ENCODE measurements around the gene TRIL.

DNA sequence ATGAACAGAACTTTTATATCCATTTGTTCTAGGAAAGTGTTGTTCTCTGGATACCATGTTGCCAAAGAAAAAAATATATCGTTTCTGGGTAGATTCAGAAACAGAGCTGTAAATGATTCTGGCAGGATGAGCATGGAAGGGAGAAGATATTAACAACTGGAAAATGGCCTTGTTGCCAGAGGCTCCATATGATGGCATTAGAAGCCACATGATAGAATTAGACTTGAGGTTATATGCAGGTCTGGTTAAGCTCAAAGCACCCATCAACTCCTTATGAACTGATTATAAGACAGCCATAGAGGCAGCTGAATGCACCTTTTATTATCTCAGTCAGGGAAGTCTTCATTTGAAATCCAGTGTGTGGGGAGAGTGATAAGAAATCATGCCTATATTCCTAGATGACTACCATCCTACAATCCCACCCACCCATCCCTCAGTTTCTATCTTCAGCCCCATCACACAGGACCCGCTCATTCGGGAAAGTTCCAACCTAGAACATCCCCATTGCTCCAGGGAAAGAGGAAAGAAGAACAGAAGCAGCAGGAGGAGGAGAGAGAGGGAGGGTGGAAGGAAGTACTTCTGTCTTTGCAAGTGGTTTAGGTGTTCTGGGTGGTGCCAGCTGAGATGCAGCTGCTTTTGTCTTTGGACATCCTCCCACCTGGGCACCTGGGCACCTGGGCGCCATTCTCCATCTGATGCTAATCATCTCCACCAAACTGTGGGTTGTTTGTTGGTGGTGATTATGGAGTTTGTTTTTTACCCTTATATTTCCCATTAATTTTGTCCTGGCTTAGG, 25.5 kb upstream of the TRIL start:
- TF ChIP-seq, protein P1, sequence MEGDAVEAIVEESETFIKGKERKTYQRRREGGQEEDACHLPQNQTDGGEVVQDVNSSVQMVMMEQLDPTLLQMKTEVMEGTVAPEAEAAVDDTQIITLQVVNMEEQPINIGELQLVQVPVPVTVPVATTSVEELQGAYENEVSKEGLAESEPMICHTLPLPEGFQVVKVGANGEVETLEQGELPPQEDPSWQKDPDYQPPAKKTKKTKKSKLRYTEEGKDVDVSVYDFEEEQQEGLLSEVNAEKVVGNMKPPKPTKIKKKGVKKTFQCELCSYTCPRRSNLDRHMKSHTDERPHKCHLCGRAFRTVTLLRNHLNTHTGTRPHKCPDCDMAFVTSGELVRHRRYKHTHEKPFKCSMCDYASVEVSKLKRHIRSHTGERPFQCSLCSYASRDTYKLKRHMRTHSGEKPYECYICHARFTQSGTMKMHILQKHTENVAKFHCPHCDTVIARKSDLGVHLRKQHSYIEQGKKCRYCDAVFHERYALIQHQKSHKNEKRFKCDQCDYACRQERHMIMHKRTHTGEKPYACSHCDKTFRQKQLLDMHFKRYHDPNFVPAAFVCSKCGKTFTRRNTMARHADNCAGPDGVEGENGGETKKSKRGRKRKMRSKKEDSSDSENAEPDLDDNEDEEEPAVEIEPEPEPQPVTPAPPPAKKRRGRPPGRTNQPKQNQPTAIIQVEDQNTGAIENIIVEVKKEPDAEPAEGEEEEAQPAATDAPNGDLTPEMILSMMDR (IDR thresholded peaks at IDR 0.05) = no peak
- no peak for TF ChIP-seq POLR2AphosphoS5 (IDR thresholded peaks at IDR 0.05; ENCODE audit: insufficient read depth in 1 of 2, low read depth in 1 of 2)
